C4-2B (cell line): ENCODE data around the gene SLC1A2.

Experiments
- ZFX ChIP-seq: fragments of 450-650 bp; IDR thresholded peaks from 2 replicates; pipeline ENCODE4 v1.6.1; 2017
- TF ChIP-seq, protein P1 (sequence below): fragments of 450-650 bp; conservative IDR thresholded peaks from 2 replicates; pipeline ENCODE4 v1.5.1; 2017; ENCODE audit warnings: mild to moderate bottlenecking

DNA sequence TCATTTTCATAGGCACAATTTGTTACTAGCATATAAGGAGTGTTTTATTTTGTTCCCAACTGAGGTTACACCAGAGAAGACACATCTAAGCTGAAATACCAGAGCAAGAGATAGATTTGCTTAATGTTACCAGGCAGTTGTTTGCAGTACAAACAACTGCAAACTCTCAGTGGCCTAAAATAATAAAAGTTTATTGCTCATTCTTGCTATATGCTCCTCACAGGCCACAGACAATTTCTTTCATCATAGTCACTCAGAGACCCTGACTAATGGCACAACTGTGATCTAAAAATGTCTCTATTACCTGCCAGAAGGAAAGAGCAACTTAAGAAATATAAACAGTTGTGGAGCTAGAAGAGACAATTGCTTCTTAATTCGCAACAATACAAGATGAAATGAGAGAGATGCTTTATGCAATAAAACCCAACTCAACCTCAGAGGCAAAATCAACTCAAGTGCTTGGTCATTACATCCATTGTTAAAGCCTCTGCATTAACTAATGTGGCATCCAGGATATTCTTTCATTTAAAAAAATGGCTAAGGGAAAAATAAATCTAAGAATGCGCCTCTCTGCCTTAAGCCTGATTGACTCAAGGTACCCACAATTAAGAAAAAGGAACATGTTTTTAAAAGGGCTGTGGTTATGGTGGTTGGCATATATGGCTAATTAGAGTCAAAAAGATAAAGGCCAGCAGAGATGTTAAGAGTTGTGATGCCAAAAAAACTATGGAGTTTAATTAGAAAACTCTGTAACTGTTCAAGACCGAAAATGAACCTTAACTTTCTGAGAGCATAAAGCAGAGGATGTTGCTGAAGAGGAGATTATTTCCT is 176.7 kb downstream of the SLC1A2 start:
- TF ChIP-seq, protein P1, sequence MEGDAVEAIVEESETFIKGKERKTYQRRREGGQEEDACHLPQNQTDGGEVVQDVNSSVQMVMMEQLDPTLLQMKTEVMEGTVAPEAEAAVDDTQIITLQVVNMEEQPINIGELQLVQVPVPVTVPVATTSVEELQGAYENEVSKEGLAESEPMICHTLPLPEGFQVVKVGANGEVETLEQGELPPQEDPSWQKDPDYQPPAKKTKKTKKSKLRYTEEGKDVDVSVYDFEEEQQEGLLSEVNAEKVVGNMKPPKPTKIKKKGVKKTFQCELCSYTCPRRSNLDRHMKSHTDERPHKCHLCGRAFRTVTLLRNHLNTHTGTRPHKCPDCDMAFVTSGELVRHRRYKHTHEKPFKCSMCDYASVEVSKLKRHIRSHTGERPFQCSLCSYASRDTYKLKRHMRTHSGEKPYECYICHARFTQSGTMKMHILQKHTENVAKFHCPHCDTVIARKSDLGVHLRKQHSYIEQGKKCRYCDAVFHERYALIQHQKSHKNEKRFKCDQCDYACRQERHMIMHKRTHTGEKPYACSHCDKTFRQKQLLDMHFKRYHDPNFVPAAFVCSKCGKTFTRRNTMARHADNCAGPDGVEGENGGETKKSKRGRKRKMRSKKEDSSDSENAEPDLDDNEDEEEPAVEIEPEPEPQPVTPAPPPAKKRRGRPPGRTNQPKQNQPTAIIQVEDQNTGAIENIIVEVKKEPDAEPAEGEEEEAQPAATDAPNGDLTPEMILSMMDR: no peak
- TF ChIP-seq ZFX: no peak
